Measurements from ENCODE around the gene MARCHF10.

MARCHF10 gene

GRCh38 chr17:62746941-62747340 lies 61.2 kb downstream of the MARCHF10 start:
- no peak for DNase-seq (ENCODE audit: extremely low read depth, low read depth)
- no peak for TF ChIP-seq CTCF (IDR thresholded peaks at IDR 0.05; ENCODE audit: low read depth, low read length, missing control alignments)
- no peak overlapping the region for H3K4me3 ChIP-seq (replicated peaks; ENCODE audit: low read depth, low read length)

- TF ChIP-seq CTCF (IDR thresholded peaks at IDR 0.05; ENCODE audit: low read depth, low read length, missing control alignments): no peak
- H3K4me3 ChIP-seq (replicated peaks; ENCODE audit: low read depth, low read length): no peak overlapping the region
- DNase-seq (ENCODE audit: extremely low read depth, low read depth): no peak
Observed at GRCh38 chr17:62745806-62746205, 62.3 kb downstream of the MARCHF10 start.

GRCh38 chr17:62744259-62744658 lies 63.9 kb downstream of the MARCHF10 start:
- no peak overlapping the region for H3K4me3 ChIP-seq (replicated peaks; ENCODE audit: low read depth, low read length)
- no peak for DNase-seq (ENCODE audit: extremely low read depth, low read depth)
- TF ChIP-seq CTCF (IDR thresholded peaks at IDR 0.05; ENCODE audit: low read depth, low read length, missing control alignments): no peak

- H3K4me3 ChIP-seq (replicated peaks; ENCODE audit: low read depth, low read length): no peak overlapping the region
- DNase-seq (ENCODE audit: extremely low read depth, low read depth): no peak
- TF ChIP-seq CTCF (IDR thresholded peaks at IDR 0.05; ENCODE audit: low read depth, low read length, missing control alignments): no peak
Observed at GRCh38 chr17:62741290-62741689, 66.8 kb downstream of the MARCHF10 start.

- DNase-seq (ENCODE audit: extremely low read depth, low read depth): no peak
- TF ChIP-seq CTCF (IDR thresholded peaks at IDR 0.05; ENCODE audit: low read depth, low read length, missing control alignments): no peak
- no peak overlapping the region for H3K4me3 ChIP-seq (replicated peaks; ENCODE audit: low read depth, low read length)
Observed at GRCh38 chr17:62739645-62740388, 68.3 kb downstream of the MARCHF10 start.

GRCh38 chr17:62738281-62738680 lies 69.8 kb downstream of the MARCHF10 start:
- no peak for DNase-seq (ENCODE audit: extremely low read depth, low read depth)
- TF ChIP-seq CTCF (IDR thresholded peaks at IDR 0.05; ENCODE audit: low read depth, low read length, missing control alignments): no peak
- no peak overlapping the region for H3K4me3 ChIP-seq (replicated peaks; ENCODE audit: low read depth, low read length)

- no peak for TF ChIP-seq CTCF (IDR thresholded peaks at IDR 0.05; ENCODE audit: low read depth, low read length, missing control alignments)
- H3K4me3 ChIP-seq (replicated peaks; ENCODE audit: low read depth, low read length): no peak overlapping the region
- DNase-seq (ENCODE audit: extremely low read depth, low read depth): no peak
Observed at GRCh38 chr17:62737513-62737912, 70.6 kb downstream of the MARCHF10 start.

Data from HFF-Myc (cell line).